HG03354 (cell line): ENCODE measurements around the gene RNF215.
"Not testable (repeated sequence)": the region's sequence is repeated elsewhere in the genome, so short reads cannot be mapped to it uniquely, and the experiment has no call there.

Experiments
- ATAC-seq: cut with Tn5 transposase; IDR thresholded peaks from one replicate; pipeline ENCODE4 v1.9.1; 2021; ENCODE audit warnings: mild to moderate bottlenecking; ENCODE audit not compliant: unreplicated experiment, poor library complexity, severe bottlenecking

RNF215 gene

GRCh38 chr22:30422481-30423300, 35.5 kb upstream of the RNF215 start:
- ATAC-seq, result no peak

GRCh38 chr22:30421695-30422480, 34.7 kb upstream of the RNF215 start:
- ATAC-seq, result no peak

GRCh38 chr22:30420347-30421125, 33.3 kb upstream of the RNF215 start:
- no peak for ATAC-seq

- ATAC-seq, result no peak
Measured at GRCh38 chr22:30416837-30417236, 29.6 kb upstream of the RNF215 start.

- ATAC-seq, result no peak
Measured at GRCh38 chr22:30416403-30416802, 29.2 kb upstream of the RNF215 start.

- no peak for ATAC-seq
Measured at GRCh38 chr22:30414525-30415047, 27.4 kb upstream of the RNF215 start.

DNA sequence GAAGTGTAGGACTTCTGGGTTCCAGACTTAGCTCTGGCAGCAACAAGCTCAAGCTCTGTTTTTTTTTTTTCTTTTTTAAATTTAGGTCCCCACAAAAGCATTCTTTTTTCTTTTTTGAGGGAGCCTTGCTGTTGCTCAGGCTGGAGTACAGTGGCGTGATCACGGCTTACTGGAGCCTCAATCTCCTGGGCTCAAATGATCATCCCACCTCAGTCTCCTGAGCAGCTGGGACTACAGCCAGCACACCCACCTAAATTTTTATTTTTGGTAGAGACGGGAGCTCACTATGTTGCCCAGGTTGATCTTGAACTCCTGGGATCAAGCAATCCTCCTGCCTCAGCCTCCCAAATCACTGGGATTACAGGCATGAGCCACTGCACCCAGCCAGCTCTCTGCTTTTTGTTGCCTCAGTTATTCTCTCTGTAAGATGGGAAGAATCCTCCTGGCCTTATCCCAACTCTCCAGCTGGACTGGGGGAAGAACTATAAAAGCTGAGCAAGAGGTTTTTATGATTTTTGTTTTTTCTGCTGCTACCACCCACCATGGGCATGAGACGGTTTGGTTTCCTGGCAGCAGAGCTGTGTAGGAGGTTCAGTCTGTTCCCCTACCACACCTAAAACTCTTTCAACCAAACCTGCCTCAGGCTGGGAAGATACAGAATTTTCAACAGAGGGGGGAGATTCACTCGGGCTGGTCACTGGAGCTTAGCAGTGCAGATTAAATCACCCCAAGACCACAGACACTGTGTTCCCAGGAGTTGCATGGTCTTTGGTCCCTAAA, 26.7 kb upstream of the RNF215 start:
- no peak for ATAC-seq

DNA sequence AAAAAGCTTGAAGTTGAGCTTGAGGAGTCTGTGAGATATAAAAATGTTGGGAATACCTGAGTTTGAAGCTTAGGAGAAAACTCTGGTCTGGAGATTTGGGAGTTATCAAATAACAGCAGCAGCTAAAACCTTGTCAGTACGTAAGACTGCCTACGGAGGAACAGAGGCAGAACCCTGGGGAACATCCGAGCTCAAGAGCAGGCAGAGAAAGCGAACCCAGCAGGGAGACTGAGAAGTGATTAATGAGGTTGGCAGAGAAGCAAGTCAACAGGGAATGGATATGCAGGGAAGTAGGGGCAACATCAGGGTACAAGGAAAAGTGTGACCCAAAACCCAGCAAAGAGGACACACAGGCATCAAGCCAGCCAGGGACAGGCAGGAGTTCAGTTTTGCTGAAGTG, 25.8 kb upstream of the RNF215 start:
- no peak for ATAC-seq

DNA sequence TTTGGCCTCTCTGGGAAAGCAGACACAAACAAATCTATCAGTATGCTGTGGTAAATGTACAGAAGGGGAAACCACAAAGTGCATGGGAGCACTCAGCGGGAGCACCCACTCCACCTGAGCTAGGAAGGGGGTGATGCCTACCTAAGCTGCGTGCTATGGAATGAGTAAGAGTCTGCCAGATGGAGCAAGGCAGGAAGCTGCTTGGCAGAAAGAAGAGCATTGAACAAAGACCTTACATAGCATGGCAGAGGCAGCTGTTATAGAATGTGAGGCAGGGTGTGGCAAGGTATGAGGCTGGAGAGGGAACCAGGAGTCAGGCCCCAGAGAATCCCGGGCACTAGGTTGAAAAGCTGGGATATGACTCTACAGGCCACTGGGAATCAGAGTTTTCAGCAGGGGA, 24.6 kb upstream of the RNF215 start:
- no peak for ATAC-seq

DNA sequence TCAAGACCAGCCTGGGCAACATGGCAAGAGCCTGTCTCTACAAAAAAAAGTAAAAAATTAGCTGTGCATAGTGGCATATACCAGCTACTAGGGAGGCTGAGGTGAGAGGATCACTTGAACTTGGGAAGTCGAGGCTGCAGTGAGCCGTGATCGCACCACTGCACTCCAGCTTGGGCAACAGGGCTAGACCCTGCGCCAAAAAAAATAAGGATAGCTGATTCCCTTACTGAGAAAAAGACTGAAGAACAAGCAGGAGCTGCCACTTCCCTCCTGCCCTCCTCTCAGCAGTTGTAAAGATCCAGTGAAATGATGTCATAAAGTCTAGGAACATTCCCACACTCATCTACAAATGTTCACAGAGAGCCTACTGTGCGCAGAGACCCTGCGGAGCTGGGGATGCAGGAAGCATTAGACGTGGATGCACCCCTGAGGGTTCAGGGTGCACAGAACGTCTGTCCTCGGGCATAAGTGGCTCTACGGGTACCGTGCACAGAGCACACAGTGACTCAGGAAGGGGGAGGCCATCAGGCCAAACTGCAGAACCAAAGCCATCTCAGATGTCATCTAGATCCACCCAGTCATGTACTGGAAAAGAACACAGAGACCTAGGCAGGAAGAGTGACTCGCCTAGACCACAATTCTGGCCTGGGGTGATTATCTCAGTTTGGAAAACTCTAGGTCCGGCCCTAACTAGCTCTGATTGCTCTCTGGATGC, 21.3 kb upstream of the RNF215 start:
- ATAC-seq, result no peak

DNA sequence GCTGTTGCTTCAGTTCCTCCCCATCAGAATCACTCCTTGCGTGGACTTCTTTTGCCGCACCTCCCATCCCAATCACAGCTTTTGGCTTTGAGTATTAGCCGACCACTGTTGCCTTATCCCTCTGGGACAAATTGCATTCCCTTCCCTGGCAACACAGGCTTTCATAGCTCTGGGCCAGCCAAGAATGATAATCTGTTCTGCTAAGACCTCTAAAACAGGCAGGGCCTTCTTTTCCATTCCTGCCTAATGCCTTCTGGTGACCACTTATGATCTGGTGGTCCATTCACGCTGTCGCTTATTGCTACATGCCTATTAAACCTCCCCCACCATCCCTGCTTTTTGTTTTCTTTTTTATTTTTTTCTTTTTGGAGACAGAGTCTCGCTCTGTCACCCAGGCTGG, 19.2 kb upstream of the RNF215 start:
- ATAC-seq, result no peak

DNA sequence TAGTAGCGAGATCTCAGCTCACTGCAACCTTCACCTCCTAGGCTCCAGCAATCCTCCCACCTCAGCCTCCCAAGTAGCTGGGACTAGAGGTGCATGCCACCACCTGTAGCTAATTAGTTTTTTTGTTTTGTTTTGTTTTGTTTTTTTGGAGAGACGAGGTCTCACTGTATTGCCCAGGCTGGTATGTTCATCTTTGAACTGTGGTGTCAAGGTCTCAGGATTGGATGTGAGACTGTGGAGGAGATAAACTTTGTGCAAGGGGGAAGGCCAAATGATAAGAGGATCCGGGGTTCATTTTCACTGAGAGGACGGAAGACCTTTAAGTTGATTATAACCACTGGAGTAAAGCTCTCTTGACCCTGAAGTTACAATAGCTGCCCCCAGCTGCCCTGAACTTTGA, 18.5 kb upstream of the RNF215 start:
- ATAC-seq, result no peak

DNA sequence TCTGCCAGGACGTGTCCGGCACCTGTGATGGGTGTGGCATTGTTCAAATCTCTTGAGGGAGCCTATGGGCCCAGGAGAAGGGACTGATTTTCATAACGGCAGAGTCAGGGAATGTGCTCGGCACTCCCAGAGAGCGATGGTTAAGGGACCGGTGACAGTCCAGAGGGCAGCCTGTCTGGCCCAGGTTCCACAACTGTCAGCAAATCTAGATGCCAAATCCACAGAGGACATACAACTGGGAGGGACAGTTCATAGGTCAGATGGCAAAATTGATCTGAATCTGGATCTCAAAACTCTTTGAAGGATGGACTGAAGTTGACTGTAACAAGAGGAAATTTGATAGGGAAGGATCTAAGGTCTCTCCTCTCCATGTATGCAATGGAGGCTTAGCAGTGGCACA, 17.1 kb upstream of the RNF215 start:
- ATAC-seq, result no peak

DNA sequence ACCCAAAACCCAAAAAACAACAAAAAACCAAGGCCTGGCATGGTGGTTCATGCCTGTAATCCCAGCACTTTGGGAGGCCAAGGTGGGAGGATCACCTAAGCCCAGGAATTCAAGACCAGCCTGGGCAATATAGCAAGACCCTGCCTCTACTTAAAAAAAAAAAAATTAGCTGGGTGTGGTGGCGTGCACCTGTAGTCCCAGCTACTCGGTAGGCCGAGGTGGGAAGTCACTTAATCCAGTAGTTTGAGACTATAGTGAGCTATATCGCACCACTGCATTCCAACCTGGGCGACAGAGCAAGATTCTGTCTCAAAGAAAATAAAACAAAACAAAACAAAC, 15.5 kb upstream of the RNF215 start:
- not testable (repeated sequence) for ATAC-seq

GRCh38 chr22:30402028-30402765, 15.0 kb upstream of the RNF215 start:
- ATAC-seq, result no peak

DNA sequence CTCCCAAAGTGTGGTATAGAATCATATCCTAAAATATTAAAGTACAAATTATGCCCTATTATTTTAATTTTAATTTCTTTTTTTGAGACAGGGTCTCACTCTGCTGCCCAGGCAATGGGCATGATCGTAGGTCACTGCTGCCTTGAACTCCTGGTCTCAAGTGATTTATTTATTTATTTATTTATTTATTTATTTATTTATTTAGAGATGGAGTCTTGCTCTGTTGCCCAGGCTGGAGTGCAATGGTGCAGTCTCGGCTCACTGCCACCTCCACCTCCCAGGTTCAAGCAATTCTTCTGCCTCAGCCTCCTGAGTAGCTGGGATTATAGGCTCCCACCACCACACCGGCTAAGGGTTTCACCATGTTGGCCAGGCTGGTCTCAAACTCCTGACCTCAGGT, 13.8 kb upstream of the RNF215 start:
- ATAC-seq, result not testable (repeated sequence)

GRCh38 chr22:30400159-30400558, 12.9 kb upstream of the RNF215 start:
- no peak for ATAC-seq

GRCh38 chr22:30399718-30400117, 12.5 kb upstream of the RNF215 start:
- no peak for ATAC-seq
